Limb (tissue), 2 donors: ENCODE measurements around the gene PCNX2.
A peak's percentile ranks its signal among the peaks of the same experiment; 100 is the strongest.

ENCODE experiments used
- DNase-seq, 2 donors: peaks; one replicate each; pipeline ENCODE4 v3.0.0-alpha.2; 2016; ENCODE audit errors: extremely low spot score in 2 of 2

PCNX2 gene

DNA sequence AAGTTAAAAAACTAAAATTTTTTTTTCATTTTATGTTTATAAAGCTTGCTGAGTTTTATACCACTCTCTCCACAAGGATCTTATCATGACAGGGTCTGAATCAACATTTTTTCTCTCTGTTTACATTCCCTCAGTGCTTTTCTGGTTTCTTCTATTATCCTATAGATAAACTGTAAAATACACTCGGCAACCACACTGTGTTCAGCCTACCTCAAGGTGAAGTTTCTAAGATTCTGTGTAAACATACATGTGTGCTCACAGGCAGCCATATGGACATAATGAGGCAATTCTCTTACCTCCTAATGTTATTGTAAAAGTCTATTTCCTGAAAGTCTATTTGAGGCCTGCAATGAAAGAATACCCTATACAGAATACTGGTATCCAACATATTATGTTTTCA lies 230.5 kb downstream of the PCNX2 start:
- DNase-seq: no peak

DNA sequence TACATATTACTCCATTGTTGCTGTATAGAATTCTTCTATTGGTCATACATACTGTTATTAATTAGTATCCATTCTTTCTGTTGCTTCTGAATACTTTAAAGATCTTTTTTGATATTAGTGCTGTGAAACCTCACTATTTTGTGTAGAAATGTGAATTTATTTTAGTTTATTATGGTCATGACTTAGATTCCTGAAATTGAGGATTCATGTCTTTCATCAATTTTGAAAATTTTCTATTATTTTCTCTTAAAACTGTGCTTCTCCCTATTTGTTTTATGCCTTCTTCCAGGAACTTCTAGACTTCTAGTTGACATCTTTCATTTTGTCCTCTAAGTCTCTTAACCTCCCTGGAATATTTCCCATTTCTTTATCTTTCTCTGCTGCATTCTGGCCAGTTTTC lies 232.1 kb downstream of the PCNX2 start:
- no peak for DNase-seq

DNA sequence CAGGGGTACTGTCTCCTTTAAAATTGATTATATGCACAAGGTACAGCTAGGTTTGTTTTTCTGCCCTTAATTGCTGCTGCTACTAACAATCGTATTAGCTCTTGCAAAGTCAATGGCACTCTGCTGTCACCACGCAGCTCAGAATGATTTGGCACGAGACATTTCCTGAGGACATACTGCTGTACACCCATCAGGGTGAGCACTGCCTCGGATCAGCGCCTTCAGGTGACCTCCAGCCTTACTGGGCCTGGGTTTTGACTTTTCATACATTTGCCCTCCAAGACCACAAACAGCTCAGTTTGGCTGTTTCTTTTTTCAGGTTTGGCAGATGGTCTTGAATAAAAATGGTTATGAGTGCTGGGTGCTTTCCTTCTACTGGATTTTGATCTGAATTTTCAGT lies 234.3 kb downstream of the PCNX2 start:
- DNase-seq: no peak

DNA sequence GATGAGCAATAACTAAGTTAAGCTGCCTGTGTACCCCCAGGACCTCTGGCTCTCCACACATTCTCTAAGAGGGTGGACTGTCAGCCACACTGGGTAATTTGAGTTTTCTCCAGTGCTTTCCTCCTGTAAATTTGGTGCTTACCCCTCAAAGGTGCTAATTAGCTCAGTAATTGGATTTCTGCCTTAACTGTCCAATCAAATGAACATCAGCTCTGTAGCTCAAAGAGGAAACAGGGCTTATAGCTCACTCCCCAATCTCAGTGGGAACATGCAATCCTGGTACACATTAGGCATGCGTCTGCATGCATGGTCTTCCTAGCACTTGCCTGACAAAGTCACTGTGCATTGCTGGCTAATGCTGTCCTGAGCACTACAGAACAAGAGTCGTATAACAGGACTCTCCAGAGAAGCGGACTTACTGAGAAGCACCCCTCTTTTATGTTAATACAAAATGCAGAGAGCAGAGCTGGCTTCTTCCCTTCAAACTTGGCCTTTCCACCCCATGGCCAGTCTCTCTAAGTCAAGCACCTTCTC lies 235.0 kb downstream of the PCNX2 start:
- DNase-seq: no peak

DNA sequence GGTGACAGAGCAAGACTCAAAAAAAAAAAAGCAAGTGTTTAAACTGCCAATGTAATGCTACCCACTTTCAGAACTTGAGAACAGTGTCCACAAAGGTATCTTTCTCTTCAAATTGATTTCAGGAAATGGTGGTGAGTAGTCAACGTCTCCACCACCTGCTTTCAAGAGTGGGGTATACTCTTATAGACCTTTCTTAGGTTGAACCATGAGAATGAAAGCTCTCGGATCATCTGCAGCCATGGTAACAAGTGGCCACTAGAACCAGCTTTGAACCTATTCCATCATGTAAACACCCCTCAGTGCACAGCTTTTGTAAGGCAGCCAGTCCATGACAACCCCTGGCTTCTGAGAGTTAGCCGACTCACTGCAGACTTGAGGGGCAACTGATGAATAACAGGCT lies 237.7 kb downstream of the PCNX2 start:
- DNase-seq: no peak

DNA sequence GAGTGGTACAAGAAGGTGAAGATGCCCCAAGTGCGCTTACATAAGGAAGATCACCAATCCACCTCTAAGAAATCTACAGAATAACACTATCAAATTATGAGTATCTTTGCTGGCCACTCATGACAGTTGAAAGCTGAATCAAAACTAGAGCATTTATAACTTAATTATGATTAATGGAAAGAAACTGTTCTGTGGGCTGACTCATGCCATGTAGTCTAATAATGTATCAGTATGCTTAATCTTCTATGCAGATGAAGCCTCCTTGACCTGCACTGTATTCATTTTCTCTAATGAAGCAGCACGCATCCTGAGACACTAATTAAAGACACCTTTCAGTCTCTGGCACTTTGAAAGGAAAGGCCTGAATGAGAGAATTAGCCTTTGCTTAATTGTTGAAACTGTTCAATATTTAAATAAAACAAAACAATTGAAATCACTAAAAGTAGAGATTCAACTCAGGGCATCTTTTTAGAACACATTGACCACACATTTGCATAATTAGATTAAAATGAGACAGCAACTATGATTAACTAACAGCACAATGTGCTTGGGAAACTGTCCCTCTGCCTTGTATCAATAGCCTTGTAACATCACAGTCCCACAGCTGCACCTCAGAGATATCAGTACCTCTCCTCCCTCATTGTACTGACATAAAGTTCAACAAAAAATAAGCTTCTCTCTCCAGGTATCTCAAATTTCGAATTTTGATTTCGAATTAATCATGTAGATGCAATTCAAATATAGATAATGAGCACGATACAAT lies 239.5 kb downstream of the PCNX2 start:
- DNase-seq: no peak

DNA sequence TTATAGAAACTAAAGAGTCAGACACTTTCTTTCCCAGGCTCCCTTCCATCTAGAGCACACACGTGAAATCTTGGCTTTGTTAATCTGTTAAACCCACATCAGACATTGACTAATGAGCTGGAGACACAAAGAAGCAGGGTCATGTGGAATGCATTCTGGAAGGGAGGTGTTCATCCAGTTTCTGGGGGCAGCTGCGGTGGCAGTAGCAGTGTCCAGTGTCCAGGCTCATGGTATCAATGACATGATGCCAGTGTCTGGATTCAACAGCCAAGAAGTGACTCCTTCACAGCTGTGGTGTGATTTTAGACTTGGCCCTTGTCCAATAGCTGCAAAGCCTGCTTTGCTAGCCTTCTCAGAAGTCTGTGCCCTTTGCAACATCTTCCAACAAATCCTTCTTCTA lies 249.9 kb downstream of the PCNX2 start:
- peak in 1 of 2 donors; percentile 35 for DNase-seq

DNA sequence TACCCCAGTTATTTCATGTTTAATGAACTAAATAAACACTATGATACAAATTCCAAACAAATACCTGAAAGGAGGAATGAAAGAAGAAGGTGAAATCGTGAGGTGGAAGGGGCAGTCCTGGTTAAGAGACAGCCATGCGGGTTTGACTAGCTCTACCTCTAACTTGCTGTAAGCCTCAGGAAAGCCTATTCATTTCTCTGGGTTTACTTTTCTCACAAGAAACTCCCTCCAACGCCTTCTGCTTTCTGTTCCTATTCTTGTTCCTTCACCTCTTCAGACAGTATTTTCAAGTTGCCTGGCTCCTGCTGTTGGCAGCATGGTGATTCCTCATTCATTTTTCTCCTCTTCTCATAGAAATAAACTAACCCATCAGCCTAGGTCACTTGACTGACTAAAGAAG lies 252.7 kb downstream of the PCNX2 start:
- no peak for DNase-seq

DNA sequence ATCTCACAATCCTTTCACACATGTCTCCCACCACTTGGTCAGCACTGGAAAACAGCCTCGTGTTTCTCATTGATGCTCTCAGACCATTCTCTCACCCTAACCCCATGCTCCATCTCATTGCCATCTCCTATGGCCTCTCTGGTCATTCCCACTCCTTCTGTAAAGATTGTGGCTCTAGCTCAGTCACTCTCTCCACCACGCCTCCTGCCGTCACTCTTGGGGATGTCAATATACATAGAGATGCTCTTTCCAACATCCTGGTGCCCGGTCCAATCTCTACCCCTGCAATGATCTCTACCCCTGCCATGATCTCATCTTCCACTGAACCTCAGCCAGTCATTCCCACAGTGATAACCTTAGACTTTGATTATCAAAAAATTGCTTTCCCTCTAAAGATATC lies 255.0 kb downstream of the PCNX2 start:
- no peak for DNase-seq

DNA sequence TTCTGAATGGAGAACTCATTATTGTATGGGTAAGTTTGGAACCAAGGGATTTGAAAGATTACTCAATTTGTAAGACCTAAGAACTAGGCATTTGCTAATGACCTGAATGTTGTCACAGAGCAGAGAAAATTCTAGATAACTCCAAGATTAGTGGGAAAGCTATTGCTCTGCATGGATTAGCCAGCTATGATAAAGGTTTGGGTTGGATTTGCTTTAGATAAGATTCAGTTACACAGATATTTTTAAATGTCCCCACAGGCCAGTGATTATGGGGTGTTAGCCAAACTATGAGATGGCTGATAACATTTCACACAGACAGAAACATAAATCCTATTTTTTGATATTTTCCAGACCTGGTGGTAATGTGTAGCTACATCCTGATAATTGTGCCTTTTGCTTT lies 256.9 kb downstream of the PCNX2 start:
- no peak for DNase-seq

DNA sequence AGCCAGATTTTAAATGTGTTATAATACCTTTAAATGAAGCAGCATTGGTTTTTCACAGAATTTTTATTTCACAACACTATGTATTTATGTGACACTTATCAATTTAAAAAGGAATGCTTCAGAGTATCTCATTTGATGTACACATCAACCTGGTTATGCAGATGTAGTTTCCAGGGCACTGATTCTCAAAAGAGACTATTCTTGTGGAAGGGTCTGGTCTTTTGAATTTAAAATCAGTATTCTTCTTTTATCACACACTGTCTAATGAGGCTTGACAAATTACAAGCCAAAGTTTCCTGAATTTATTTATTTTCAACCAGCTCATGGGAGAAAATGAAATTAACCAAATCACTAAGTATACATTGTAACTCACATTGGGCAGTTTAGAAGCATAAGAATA lies 257.7 kb downstream of the PCNX2 start:
- no peak for DNase-seq

DNA sequence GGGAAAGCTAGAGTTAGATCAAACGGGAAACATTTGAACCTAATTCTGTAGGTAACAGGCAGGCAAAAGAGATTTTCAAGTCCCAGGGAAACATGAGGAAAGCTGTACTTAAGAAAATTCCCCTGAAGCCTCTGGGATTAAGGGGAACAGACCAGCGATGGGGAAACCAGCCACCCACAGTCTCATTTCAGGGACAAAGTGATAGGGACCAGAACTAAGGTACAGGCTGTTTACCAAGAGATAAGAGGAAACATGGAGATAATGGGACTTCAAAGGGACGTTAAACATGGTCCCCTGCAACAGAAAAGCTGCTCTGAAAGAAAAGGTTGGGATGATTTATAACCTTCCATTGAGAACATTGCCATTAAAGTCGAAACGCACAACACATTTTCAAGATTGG lies 260.7 kb downstream of the PCNX2 start:
- no peak for DNase-seq

DNA sequence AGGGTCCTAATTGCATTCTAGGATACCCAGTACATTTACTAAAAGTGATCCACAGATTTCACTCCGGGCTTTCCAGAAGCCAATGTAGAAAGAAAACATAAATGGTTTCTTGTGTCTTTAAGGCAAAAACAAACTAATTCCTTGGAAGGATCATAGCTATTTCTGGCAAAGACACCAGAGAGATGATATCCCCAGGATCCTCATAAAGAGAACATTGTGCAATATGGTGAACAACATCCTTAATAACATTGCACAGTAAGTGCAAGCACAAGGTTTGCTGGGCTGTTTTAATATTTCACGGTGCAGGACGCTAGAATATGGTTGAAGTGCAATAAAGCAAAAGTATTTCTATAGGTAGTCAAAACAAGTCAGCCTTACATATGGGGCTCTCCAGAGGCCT lies 262.2 kb downstream of the PCNX2 start:
- no peak for DNase-seq

DNA sequence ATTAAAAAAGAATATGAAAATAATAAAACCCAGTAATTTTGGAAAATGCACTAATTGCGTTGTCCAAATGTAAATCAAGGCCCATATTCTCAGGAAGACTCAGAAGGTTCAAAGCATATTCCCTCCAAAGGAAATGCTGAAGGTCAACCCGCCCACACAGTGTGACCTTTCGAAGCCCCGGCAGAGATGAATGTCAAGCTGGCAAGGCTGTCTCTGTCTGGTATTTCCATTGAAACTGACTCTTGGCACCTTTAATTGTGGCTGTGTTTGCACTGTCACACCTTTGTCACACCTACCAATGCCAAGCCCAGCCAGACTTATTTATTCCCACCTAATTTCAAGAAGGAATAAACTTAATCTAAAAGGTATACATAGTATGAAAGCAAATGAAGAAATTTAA lies 262.6 kb downstream of the PCNX2 start:
- no peak for DNase-seq

DNA sequence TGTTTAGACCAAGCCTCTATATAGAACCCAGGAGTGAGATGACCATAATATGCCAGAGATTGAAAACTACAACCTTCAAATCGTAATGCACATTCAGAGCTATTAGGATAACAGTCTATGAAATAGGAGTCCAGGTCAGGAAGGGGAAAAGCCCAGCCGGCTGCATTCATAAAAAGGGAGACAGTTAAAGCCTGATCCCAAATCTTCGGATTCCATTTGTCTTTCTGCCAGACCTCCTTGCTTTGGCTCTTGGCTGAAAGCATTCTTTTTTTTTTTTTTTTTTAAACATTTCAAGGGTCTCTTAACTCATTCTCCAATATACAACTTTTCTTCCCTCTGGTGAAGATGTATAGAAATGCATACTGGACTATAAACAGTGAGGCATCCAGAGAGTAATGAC lies 264.0 kb downstream of the PCNX2 start:
- no peak for DNase-seq

DNA sequence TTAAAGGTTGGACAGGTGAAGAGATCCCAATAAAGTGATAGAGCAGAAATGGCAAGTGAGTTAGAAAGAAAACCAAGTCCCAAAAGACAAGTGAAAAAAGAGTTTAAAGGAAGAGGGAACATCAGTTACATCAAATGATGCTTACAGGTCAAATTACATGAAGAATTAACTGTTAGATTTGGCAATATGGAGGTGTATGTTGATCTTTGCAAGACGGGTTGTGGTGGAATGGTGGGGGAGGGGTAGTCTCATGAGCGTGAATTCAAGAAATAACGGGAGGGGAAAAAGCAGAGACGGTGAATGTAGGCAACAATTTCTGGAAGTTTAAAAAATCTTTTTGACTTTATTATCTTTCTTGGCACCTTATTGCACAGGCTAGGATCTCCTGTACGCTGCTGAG lies 268.5 kb downstream of the PCNX2 start:
- no peak for DNase-seq

DNA sequence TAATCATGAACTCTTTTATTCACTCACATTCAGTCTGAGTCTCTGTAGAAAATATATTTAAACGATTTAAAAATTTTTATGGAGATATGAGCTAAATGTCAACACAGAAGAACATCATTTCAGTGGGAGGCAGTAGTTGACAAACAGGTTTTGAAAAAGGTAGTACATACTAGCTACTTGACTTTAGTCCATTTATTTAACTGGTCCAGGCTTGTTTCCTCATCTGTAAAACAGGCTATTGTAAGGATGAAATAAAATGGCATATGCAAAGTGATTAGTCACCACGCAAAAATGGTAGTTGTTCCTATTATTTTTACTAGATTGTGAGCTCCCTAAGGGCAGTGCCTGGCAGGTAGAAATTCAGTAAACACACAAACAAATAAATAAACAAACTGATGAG lies 270.0 kb downstream of the PCNX2 start:
- DNase-seq: no peak

DNA sequence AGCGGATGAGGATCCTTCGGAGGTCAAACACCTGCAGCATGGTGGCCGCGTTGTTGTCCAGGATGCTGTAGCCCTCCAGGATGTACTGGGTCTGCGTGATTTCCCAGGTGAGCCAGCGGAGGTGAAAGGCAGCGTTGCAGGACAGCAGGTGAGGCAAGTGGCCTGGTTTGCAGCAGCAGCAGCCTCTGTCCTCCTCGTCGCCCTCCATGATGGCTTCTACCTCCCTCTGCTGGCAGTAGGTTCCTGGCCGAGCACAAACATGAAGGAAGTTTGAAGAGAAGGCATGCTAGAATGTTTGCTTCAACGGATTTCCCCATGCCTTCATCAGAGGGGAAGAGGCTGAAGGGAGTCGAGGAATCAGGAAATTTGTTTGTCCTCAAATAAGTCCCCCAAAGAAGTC lies 270.4 kb downstream of the PCNX2 start:
- no peak for DNase-seq

DNA sequence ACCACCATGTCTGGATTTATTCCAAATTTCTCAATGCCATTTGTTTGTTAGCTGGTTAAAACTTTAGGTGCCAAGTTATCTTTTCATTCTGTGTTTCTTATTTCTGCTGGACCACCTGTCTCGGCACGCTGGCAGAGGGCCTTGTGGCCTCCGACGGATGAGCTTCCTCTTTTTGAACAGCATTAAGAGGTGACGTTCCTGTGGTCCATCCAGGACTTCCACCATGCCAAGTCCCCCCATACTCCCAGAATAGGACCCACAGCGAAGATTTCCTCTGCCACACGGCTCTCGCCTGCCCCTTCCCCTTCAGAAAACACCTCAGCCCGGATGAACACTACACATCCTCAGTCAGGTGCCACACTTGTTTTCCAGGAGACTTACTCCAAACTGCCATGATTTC lies 271.3 kb downstream of the PCNX2 start:
- no peak for DNase-seq

DNA sequence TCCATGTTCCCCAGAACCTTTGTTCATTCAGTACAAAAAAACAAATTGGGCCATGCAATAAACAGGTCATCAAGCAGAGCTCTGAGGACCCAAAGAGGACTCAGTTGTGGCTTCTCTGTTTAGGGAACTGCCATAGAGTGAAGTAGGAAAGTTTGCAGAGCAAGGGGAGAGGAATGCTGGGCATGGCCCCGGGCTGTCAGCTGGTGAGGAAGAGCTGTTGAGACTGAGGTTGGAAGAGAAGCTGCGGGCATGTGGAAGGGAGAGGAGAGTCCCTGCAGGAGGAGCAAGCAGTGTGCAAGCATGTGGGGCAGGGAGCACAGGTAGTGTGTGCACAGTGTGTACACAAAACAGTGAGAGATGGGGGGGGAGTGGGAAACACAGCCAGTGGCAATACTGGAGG lies 273.3 kb downstream of the PCNX2 start:
- no peak for DNase-seq

DNA sequence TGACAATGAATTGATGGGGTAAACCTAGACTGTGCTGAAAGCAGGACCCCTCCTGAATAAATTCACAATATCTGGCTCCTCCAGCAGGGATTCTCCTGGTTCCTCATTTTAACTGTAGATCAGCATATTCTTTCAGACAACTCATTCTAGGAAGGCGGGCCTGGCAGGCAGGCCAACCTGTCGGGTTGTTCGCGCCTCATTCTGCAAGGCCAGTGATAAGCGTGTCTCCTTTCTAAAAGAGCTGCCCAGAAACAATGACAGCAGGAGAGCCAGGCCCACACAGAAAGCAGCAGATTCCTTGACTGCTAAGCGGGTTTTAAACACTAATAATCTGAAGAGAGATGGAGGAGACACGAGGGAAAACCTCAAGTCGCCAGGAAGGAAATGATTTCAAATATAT lies 275.1 kb downstream of the PCNX2 start:
- DNase-seq: no peak

DNA sequence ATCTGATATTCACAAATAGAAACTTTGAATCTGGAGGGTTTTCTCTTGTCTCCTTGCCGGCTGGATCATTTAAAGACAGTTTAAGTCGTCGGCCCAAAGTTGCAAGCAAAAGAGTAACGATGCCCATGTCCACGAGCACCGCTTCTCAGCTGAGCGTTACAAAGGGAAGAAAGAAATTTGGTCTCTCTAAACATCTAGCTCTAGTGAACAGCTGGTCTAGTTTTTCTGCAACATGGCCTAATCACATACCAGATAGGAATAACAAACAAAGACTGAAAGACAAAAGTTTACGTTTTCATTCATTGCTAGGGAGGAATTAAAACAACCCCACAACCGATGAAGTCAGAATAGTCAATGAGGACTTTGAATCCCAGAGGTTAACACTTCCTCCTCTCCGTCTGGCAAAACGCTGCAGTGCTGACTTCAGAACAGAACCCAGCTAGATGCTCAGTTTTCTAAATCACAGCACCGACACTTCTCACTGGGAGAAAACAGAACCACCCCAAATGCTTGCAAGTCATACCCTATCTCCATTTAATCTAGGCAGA lies 275.7 kb downstream of the PCNX2 start:
- DNase-seq: no peak

DNA sequence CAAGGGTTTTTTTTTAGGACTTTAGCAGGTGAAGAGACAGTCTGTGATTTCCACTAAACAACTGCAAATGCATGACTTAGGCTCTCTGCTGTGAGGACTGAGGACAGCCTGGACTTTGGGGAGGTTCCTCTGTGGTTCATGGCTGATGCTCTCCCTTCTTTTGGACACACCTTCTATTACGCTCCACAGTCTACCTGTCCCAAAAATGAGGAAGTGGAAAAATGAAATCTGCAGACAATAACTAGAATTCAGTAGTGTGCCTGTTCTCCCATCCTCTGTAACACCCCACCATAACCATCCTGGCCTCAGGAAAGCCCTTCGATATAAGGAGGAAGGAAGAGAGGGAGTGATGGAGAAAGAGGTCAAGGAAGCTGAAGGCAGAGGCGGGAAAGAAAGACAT lies 276.4 kb downstream of the PCNX2 start:
- DNase-seq: no peak
